B cell (primary cell): ENCODE measurements around the gene KDM3B. TPM values are rescaled to one million over a fixed set of nuclear protein-coding genes. Genes with fewer than 3 reads are reported as not detected.
A peak's percentile ranks its signal among the peaks of the same experiment; 100 is the strongest.

ENCODE experiments used
- ATAC-seq: fragments of 200-7000 bp; cut with Tn5 transposase; one replicate; pipeline ENCODE4 v1.10.0; 2021; ENCODE audit warnings: low read depth, mild to moderate bottlenecking, moderate number of reproducible peaks, moderate library complexity
- CTCF ChIA-PET: fragments of 350-600 bp; sonication (Branson Sonifier 250); formaldehyde crosslinking; loops from one replicate; lab custom pipeline; 2021; ENCODE audit warnings: antibody characterized with exemption, inconsistent platforms; lab: Charles Lee
- POLR2A ChIA-PET: fragments of 350-600 bp; sonication (Branson Sonifier 250); formaldehyde crosslinking; loops from one replicate; lab custom pipeline; 2021; ENCODE audit warnings: antibody characterized with exemption; lab: Charles Lee
- DNase-seq: peaks from one replicate; pipeline ENCODE4 v3.0.0; 2013
- H2AFZ ChIP-seq: 2 replicates; pipeline ENCODE4 v1.6.1; 2012; ENCODE audit warnings: mild to moderate bottlenecking, low read depth, low read length; ENCODE audit not compliant: insufficient read depth, poor library complexity, severe bottlenecking
- H3K27ac ChIP-seq, 2 donors: 1 replicate in 1 of 2; 2 replicates in 1 of 2; pipeline ENCODE4 v1.5.1; 2012 to 2013; ENCODE audit warnings: low read length in 2 of 2, mild to moderate bottlenecking in 2 of 2, moderate library complexity in 1 of 2
- H3K27me3 ChIP-seq, 4 experiments: fragments of 200-600 bp in 1 of 4; sonication (generic) in 1 of 4; replicated peaks in 1 of 4; 1 replicate in 2 of 4; 2 replicates in 2 of 4; pipeline versions ENCODE4 v1.6.1 to v1.7.0; 2013 to 2016; ENCODE audit warnings: low read length in 3 of 4, mild to moderate bottlenecking in 2 of 4, mixed read lengths in 1 of 4, moderate library complexity in 1 of 4; ENCODE audit not compliant: insufficient read depth in 4 of 4, control insufficient read depth in 3 of 4; ENCODE audit errors: control extremely low read depth in 1 of 4
- H3K36me3 ChIP-seq, 2 experiments: replicated peaks in 1 of 2; 1 replicate in 1 of 2; 2 replicates in 1 of 2; pipeline versions ENCODE4 v1.6.1 to v1.7.1; 2013; ENCODE audit warnings: low read length in 1 of 2; ENCODE audit not compliant: insufficient read depth in 2 of 2, control insufficient read depth in 1 of 2; ENCODE audit errors: control extremely low read depth in 1 of 2, extremely low read depth in 1 of 2
- H3K4me1 ChIP-seq, 2 donors: fragments of 200-600 bp in 1 of 2; sonication (generic) in 1 of 2; 1 replicate in 1 of 2; 2 replicates in 1 of 2; pipeline versions ENCODE4 v1.5.1 to v1.6.1; 2013 to 2017; ENCODE audit warnings: low read length in 2 of 2; ENCODE audit not compliant: control insufficient read depth in 2 of 2, insufficient read depth in 2 of 2
- H3K4me2 ChIP-seq: replicated peaks from 2 replicates; pipeline ENCODE3; 2012; ENCODE audit warnings: mild to moderate bottlenecking, low read depth, low read length; ENCODE audit not compliant: poor library complexity, severe bottlenecking
- H3K4me3 ChIP-seq, 5 experiments: fragments of 200-600 bp in 1 of 5; sonication (generic) in 1 of 5; 1 replicate in 3 of 5; 2 replicates in 2 of 5; pipeline versions ENCODE4 v1.5.1 to v1.7.0; 2011 to 2016; ENCODE audit warnings: low read length in 4 of 5, mild to moderate bottlenecking in 4 of 5, low read depth in 2 of 5, control low read depth in 1 of 5, moderate library complexity in 1 of 5; ENCODE audit not compliant: insufficient read depth in 1 of 5; ENCODE audit errors: control extremely low read depth in 1 of 5, extremely low read depth in 1 of 5
- H3K79me2 ChIP-seq: fragments of 200-600 bp; sonication (generic); one replicate; pipeline ENCODE4 v1.6.0; 2016; ENCODE audit warnings: low read length; ENCODE audit not compliant: control insufficient read depth, insufficient read depth
- H3K9ac ChIP-seq: fragments of 200-600 bp; sonication (generic); 2 replicates; pipeline ENCODE4 v1.6.1; 2017; ENCODE audit warnings: mild to moderate bottlenecking, low read length, moderate library complexity
- H3K9me3 ChIP-seq, 3 donors: one replicate each; pipeline versions ENCODE4 v1.6.1 to v1.7.1; 2013; ENCODE audit warnings: low read length in 2 of 3; ENCODE audit not compliant: control insufficient read depth in 2 of 3, insufficient read depth in 1 of 3; ENCODE audit errors: control extremely low read depth in 1 of 3
- H4K20me1 ChIP-seq: 2 replicates; pipeline ENCODE4 v1.6.0; 2012; ENCODE audit warnings: mild to moderate bottlenecking, low read length; ENCODE audit not compliant: insufficient read depth, control insufficient read depth, poor library complexity, severe bottlenecking
- H3K27ac Mint-ChIP-seq: one replicate; pipeline ENCODE4 v1.8.0; 2021; ENCODE audit warnings: mixed read lengths
- H3K27me3 Mint-ChIP-seq: one replicate; pipeline ENCODE4 v1.8.0; 2021; ENCODE audit warnings: mixed read lengths
- H3K4me1 Mint-ChIP-seq: one replicate; pipeline ENCODE4 v1.8.0; 2021; ENCODE audit warnings: mixed read lengths
- H3K4me3 Mint-ChIP-seq: one replicate; pipeline ENCODE4 v1.8.0; 2021; ENCODE audit warnings: mixed read lengths
- H3K9me3 Mint-ChIP-seq: one replicate; pipeline ENCODE4 v1.8.0; 2022; ENCODE audit warnings: mixed read lengths; ENCODE audit not compliant: insufficient read depth
- CTCF ChIP-seq: fragments of 200-600 bp; IDR thresholded peaks from one replicate; pipeline ENCODE4 v1.8.0; 2022; ENCODE audit warnings: antibody characterized with exemption, mild to moderate bottlenecking
- EZH2 ChIP-seq: IDR thresholded peaks from 2 replicates; pipeline ENCODE4 v1.6.1; 2012; ENCODE audit warnings: borderline replicate concordance, low read depth, mild to moderate bottlenecking, moderate library complexity, low read length; ENCODE audit not compliant: insufficient read depth, poor library complexity, severe bottlenecking
- WGBS: methylation state at CpG from one replicate; pipeline ENCODE4 v1.1.5; 2013; ENCODE audit warnings: missing lambda C conversion rate; ENCODE audit not compliant: insufficient coverage; 5-methylcytosine and 5-hydroxymethylcytosine counted together
- intact Hi-C: fragments of 100-400 bp; cut with micrococcal nuclease; formaldehyde crosslinking; loops from one replicate; pipeline ENCODE4 v1.10.0; 2022
- polyA plus RNA-seq: library from polyadenylated mRNA; depleted of rRNA; stranded (reverse); fragments of >200 nt; gene quantifications from 2 replicates; pipeline ENCODE4 v1.2.3, GENCODE V29; 2012
- total RNA-seq, 2 donors: library from RNA; stranded (reverse); fragments of 120-200 nt in 1 of 2; gene quantifications; 1 replicate in 1 of 2; 2 replicates in 1 of 2; pipeline versions ENCODE4 v1.2.3 to v1.2.4, GENCODE V29; 2013 to 2022

Gene KDM3B
- total and polyA plus RNA-seq, 2 donors (not counting 1 experiment from before 2014, with no cell fraction given): 41.8 to 99.9 TPM

- ChIA-PET POLR2A (interaction anchor here (3.1 kb wide), 1 partner anchor 14 kb away, joined by 107 read pairs; the partner anchor contains the start of gene KDM3B), CTCF (interaction anchor here (13.4 kb wide), 1 partner anchor 12 kb away, joined by 278 read pairs; the partner anchor contains the start of gene KDM3B)
- Histone ChIP-seq H3K9ac (peak overlapping the region; percentile 90), H4K20me1 (peaks cover 19% of the 10 kb centered on the region), H3K27ac (peak overlapping the region; percentile 96 to 99), H3K4me2 (peak overlapping the region; percentile 98), H3K36me3 (peaks cover 10 to 21% of the 10 kb centered on the region in 2 experiments), H3K4me3 (peak overlapping the region; percentile 55 to 90 (median 67)), H3K79me2 (peaks cover 40% of the 10 kb centered on the region), H2AFZ (no peak overlapping the region), H3K9me3 (no peaks in the 10 kb centered on the region), H3K27me3 (no peaks in the 10 kb centered on the region), H3K4me1 (peaks cover 22 to 25% of the 10 kb centered on the region in 2 donors)
- Mint-ChIP-seq H3K9me3 (no peaks in the 10 kb centered on the region), H3K4me3 (peak overlapping the region; percentile 92), H3K27me3 (no peaks in the 10 kb centered on the region), H3K4me1 (peaks cover 35% of the 10 kb centered on the region), H3K27ac (peak overlapping the region; percentile 81)
- 0% methylated on average over 2 of the region's 2 CpGs for WGBS
- ATAC-seq (no peak), DNase-seq (peak; percentile 52)
- TF ChIP-seq CTCF (no peak), EZH2 (no peak)
- intact Hi-C loops: loop anchor here (5.0 to 10.0 kb wide), 2 partner anchors 587 to 1835 kb away; partner anchors contain the start of genes CYSTM1 and HNRNPA0
Measured at GRCh38 chr5:138339464-138339863, 13.0 kb upstream of the KDM3B start.

- WGBS: no CpG with 5 or more reads among the region's 3 CpGs
- peak overlapping the region; percentile 96 to 99 for H3K27ac ChIP-seq
Measured at GRCh38 chr5:138340008-138340407, 12.5 kb upstream of the KDM3B start.

More at GRCh38 chr5:138340008-138340407, 12.5 kb upstream of the KDM3B start:
- Histone ChIP-seq H3K9me3 (no peaks in the 10 kb centered on the region), H3K36me3 (peaks cover 10 to 26% of the 10 kb centered on the region in 2 experiments), H3K4me1 (peaks cover 22 to 25% of the 10 kb centered on the region in 2 donors), H3K27me3 (no peaks in the 10 kb centered on the region), H3K4me2 (peak overlapping the region; percentile 98), H3K79me2 (peaks cover 43% of the 10 kb centered on the region), H3K9ac (peak overlapping the region; percentile 90), H4K20me1 (peaks cover 19% of the 10 kb centered on the region), H2AFZ (no peak overlapping the region), H3K4me3 (peak overlapping the region in 3 of 5 experiments; percentile 55 to 90 (median 67))
- TF ChIP-seq CTCF (no peak), EZH2 (no peak)
- CTCF ChIA-PET: interaction anchor here (13.4 kb wide), 1 partner anchor 11 kb away, joined by 278 read pairs; the partner anchor contains the start of gene KDM3B
- Mint-ChIP-seq H3K4me3 (peak overlapping the region; percentile 92), H3K27me3 (no peaks in the 10 kb centered on the region), H3K9me3 (no peaks in the 10 kb centered on the region), H3K27ac (no peak overlapping the region), H3K4me1 (peaks cover 35% of the 10 kb centered on the region)
- POLR2A ChIA-PET: interaction anchor here (3.1 kb wide), 1 partner anchor 13 kb away, joined by 107 read pairs; the partner anchor contains the start of gene KDM3B
- ATAC-seq (no peak), DNase-seq (no peak)
- intact Hi-C loops: no loop called here
